ENCODE measurements around the gene TNNT3. TPM values are rescaled to one million over a fixed set of nuclear protein-coding genes. Genes with fewer than 3 reads are reported as not detected.

TNNT3 gene
- total RNA-seq, 2 donors from 2014 or later = 1.6 TPM; not detected in 1

GRCh38 chr11:1935156-1936071 is 15.9 kb downstream of the TNNT3 start:
- Histone ChIP-seq H3K9me3 (no peaks in the 10 kb centered on the region), H3K4me3 (no peak overlapping the region), H3K27me3 (no peaks in the 10 kb centered on the region), H3K4me1 (no peaks in the 10 kb centered on the region), H3K36me3 (replicated peaks in 1 of 2; ENCODE audit: insufficient read depth in 1 of 2, low read depth in 2 of 2) (no peaks in the 10 kb centered on the region), H3K27ac (no peak overlapping the region)
- TF ChIP-seq POLR2A (IDR thresholded peaks at IDR 0.05) = no peak
- TF ChIP-seq CTCF (IDR thresholded peaks at IDR 0.05) = no peak
- DNase-seq = peak in 1 of 4 donors; percentile 7
- no peak for ATAC-seq
- intact Hi-C loops (cut with DNase I) = loop anchor here (2.0 kb wide), 1 partner anchor 21 kb away; no protein-coding TSS in a partner anchor
- WGBS, 2 donors = 75 to 78% methylated on average over 11 to 33 of the region's 33 CpGs

GRCh38 chr11:1936072-1936780 is 16.7 kb downstream of the TNNT3 start:
- Histone ChIP-seq H3K27ac (no peak overlapping the region), H3K9me3 (no peaks in the 10 kb centered on the region), H3K4me1 (no peaks in the 10 kb centered on the region), H3K27me3 (no peaks in the 10 kb centered on the region), H3K36me3 (replicated peaks in 1 of 2; ENCODE audit: insufficient read depth in 1 of 2, low read depth in 2 of 2) (no peaks in the 10 kb centered on the region), H3K4me3 (no peak overlapping the region)
- intact Hi-C loops (cut with DNase I) = loop anchor here (2.0 kb wide), 1 partner anchor 21 kb away; no protein-coding TSS in a partner anchor
- no peak for DNase-seq
- 92% methylated on average over 29 of the region's 34 CpGs; no CpG with 5 or more reads in 1 of the 2 donors for WGBS, 2 donors
- ATAC-seq = no peak
- no peak for TF ChIP-seq CTCF (IDR thresholded peaks at IDR 0.05)
- TF ChIP-seq POLR2A (IDR thresholded peaks at IDR 0.05) = no peak

- 91% methylated on average over 24 of the region's 34 CpGs; no CpG with 5 or more reads in 1 of the 2 donors for WGBS, 2 donors
- Histone ChIP-seq H3K4me1 (no peaks in the 10 kb centered on the region), H3K36me3 (replicated peaks in 1 of 2; ENCODE audit: insufficient read depth in 1 of 2, low read depth in 2 of 2) (no peaks in the 10 kb centered on the region), H3K27me3 (no peaks in the 10 kb centered on the region), H3K4me3 (no peak overlapping the region), H3K9me3 (no peaks in the 10 kb centered on the region), H3K27ac (no peak overlapping the region)
- no peak for TF ChIP-seq POLR2A (IDR thresholded peaks at IDR 0.05)
- TF ChIP-seq CTCF (IDR thresholded peaks at IDR 0.05) = no peak
- DNase-seq (peak in 1 of 4 donors; percentile 7), ATAC-seq (no peak)
- intact Hi-C loops (cut with DNase I) = loop anchor here (2.0 kb wide), 1 partner anchor 22 kb away; no protein-coding TSS in a partner anchor
These were observed 17.5 kb downstream of the TNNT3 start for GRCh38 chr11:1936781-1937615.

GRCh38 chr11:1937616-1938342 is 18.3 kb downstream of the TNNT3 start:
- Histone ChIP-seq H3K4me3 (no peak overlapping the region), H3K9me3 (no peaks in the 10 kb centered on the region), H3K27ac (no peak overlapping the region), H3K4me1 (no peaks in the 10 kb centered on the region), H3K36me3 (replicated peaks in 1 of 2; ENCODE audit: insufficient read depth in 1 of 2, low read depth in 2 of 2) (no peaks in the 10 kb centered on the region), H3K27me3 (no peaks in the 10 kb centered on the region)
- DNase-seq (peak in 1 of 4 donors; percentile 7), ATAC-seq (no peak)
- TF ChIP-seq POLR2A (IDR thresholded peaks at IDR 0.05) = no peak
- no peak for TF ChIP-seq CTCF (IDR thresholded peaks at IDR 0.05)
- intact Hi-C loops (cut with DNase I) = loop anchor here (2.0 kb wide), 1 partner anchor 23 kb away; no protein-coding TSS in a partner anchor
- 64 to 71% methylated on average over 17 to 31 of the region's 35 CpGs for WGBS, 2 donors

Measured in body of pancreas (tissue), 4 donors.